Right kidney (tissue), 1 donor: ENCODE measurements around the gene TM2D3.

Source experiments
- DNase-seq: peaks from one replicate; pipeline ENCODE4 v3.0.0-alpha.2; 2016

Gene TM2D3

GRCh38 chr15:101607108-101607507 is 45.1 kb downstream of the TM2D3 start:
- DNase-seq, result no peak

- DNase-seq, result no peak
Measured at GRCh38 chr15:101604124-101604874, 47.9 kb downstream of the TM2D3 start.

- DNase-seq, result no peak
Measured at GRCh38 chr15:101602801-101603200, 49.4 kb downstream of the TM2D3 start.

- DNase-seq, result no peak
Measured at GRCh38 chr15:101600035-101600434, 52.1 kb downstream of the TM2D3 start.

- no peak for DNase-seq
Measured at GRCh38 chr15:101599091-101599490, 53.1 kb downstream of the TM2D3 start.

- DNase-seq, result no peak
Measured at GRCh38 chr15:101597360-101597928, 54.7 kb downstream of the TM2D3 start.

GRCh38 chr15:101596633-101597032 is 55.5 kb downstream of the TM2D3 start:
- no peak for DNase-seq
